ENCODE data around the gene GREM2. TPM values are rescaled to one million over a fixed set of nuclear protein-coding genes. Genes with fewer than 3 reads are reported as not detected.

Gene GREM2
- total and polyA plus RNA-seq, 2 of the 4 experiments (the other 2 are of a cell fraction) = 3.0 to 14.2 TPM

- dilution Hi-C loops (cut with HindIII; ENCODE audit: low sequenced_read_pairs, unreplicated experiment) (no loop called here), in situ Hi-C loops (cut with MboI; ENCODE audit: low sequenced_read_pairs) (loop anchor here (10.0 kb wide), 1 partner anchor 397 kb away; no protein-coding TSS in a partner anchor), intact Hi-C loops (cut with micrococcal nuclease) (no loop called here)
- no peak for ATAC-seq (ENCODE audit: low read depth)
- BruUV-seq (replicated peaks) = no TSS peak
- POLR2A ChIA-PET (ENCODE audit: unreplicated experiment) = interaction anchor here (0.5 kb wide), 1 partner anchor 9 kb away, joined by 6 read pairs; no protein-coding TSS in a partner anchor
- Histone ChIP-seq H3K4me2 (ENCODE audit: low read depth, low read length) (no peak overlapping the region), H2BK5ac (ENCODE audit: low read depth, low read length, poor library complexity, severe bottlenecking) (no peak overlapping the region), H4K8ac (ENCODE audit: low read depth in 2 of 2, low read length in 2 of 2) (no peak overlapping the region), H3K23ac (ENCODE audit: low read depth, low read length) (no peak overlapping the region), H3K9ac (ENCODE audit: low read depth, low read length) (no peak overlapping the region), H2BK120ac (ENCODE audit: low read depth, low read length) (no peak overlapping the region), H2BK20ac (ENCODE audit: low read depth, low read length) (no peak overlapping the region), H2BK15ac (ENCODE audit: low read depth, low read length) (no peak overlapping the region), H3K36me3 (ENCODE audit: control insufficient read depth, insufficient read depth, low read length) (no peaks in the 10 kb centered on the region; the same call in 1 of the 2 replicates), H3K14ac (replicated peaks; ENCODE audit: low read depth, low read length) (no peak overlapping the region), H2AK5ac (ENCODE audit: low read depth, low read length) (no peak overlapping the region), H3K9me3 (ENCODE audit: control insufficient read depth, insufficient read depth, low read length) (no peaks in the 10 kb centered on the region), H3K79me1 (ENCODE audit: low read depth in 1 of 2, low read length in 2 of 2) (peaks cover 7 to 21% of the 10 kb centered on the region in 2 experiments; a peak in 3 of 4 replicates), H3K18ac (ENCODE audit: low read depth, low read length) (no peak overlapping the region), H3K4ac (ENCODE audit: low read depth, low read length) (no peak overlapping the region), H3K27ac (ENCODE audit: insufficient read depth, low read length) (no peak overlapping the region), H4K5ac (ENCODE audit: low read depth, low read length) (no peak overlapping the region), H3K56ac (ENCODE audit: extremely low read depth, insufficient read depth, low read length) (no peak overlapping the region), H3K27me3 (ENCODE audit: control insufficient read depth, insufficient read depth, low read length) (no peaks in the 10 kb centered on the region), H2AFZ (replicated peaks; ENCODE audit: low read length, poor library complexity) (no peak overlapping the region), H2AK9ac (replicated peaks; ENCODE audit: low read depth, low read length, poor library complexity) (no peak overlapping the region), H3K4me1 (ENCODE audit: control insufficient read depth, insufficient read depth, low read length) (no peaks in the 10 kb centered on the region), H3K9me1 (ENCODE audit: insufficient read depth, low read length) (peaks cover 2% of the 10 kb centered on the region; the same call in 1 of the 2 replicates), H3K4me3 (ENCODE audit: insufficient read depth, low read depth, low read length) (no peak overlapping the region), H4K91ac (ENCODE audit: insufficient read depth, low read depth, low read length) (no peak overlapping the region), H4K20me1 (ENCODE audit: insufficient read depth, low read length) (no peaks in the 10 kb centered on the region)
- CTCF ChIA-PET = no interaction called here
- TF ChIP-seq FOS (IDR thresholded peaks at IDR 0.05; ENCODE audit: low read depth, low read length) (no peak), CHD1 (IDR thresholded peaks at IDR 0.05; ENCODE audit: low read depth, low read length) (no peak), MAFK (IDR thresholded peaks at IDR 0.05; ENCODE audit: low read depth, low read length) (no peak), SMC3 (IDR thresholded peaks at IDR 0.05; ENCODE audit: low read depth, low read length) (no peak), CTCF (conservative IDR thresholded peaks at IDR 0.05; ENCODE audit: low read depth, low read length) (no peak), MXI1 (IDR thresholded peaks at IDR 0.05; ENCODE audit: borderline replicate concordance, low read depth, low read length) (no peak)
- no CpG with 5 or more reads among the region's 3 CpGs for WGBS, 2 experiments (ENCODE audit: extremely low coverage in 2 of 2, insufficient read length in 1 of 2)
- DNase-seq = no peak
These were observed 20.4 kb downstream of the GREM2 start for GRCh38 chr1:240591564-240591963.

Measured in IMR-90 (cell line).